IPS-NIHi11 (cell line): Measurements from ENCODE around the gene BRF1.
"Not testable (repeated sequence)": the region's sequence is repeated elsewhere in the genome, so short reads cannot be mapped to it uniquely, and the experiment has no call there.

ENCODE experiments used
- DNase-seq: peaks from one replicate; pipeline ENCODE4 v3.0.0; 2012; ENCODE audit warnings: mixed read lengths, low spot score

The BRF1 gene

GRCh38 chr14:105287249-105288102, 13.3 kb downstream of the BRF1 start:
- no peak for DNase-seq

GRCh38 chr14:105286759-105287144, 14.0 kb downstream of the BRF1 start:
- no peak for DNase-seq

GRCh38 chr14:105285174-105285573, 15.6 kb downstream of the BRF1 start:
- DNase-seq, result no peak

- DNase-seq, result no peak
Measured at GRCh38 chr14:105283899-105284298, 16.9 kb downstream of the BRF1 start.

- DNase-seq, result peak; percentile 73
Measured at GRCh38 chr14:105283028-105283427, 17.8 kb downstream of the BRF1 start.

- DNase-seq, result peak; percentile 17
Measured at GRCh38 chr14:105282098-105282725, 18.6 kb downstream of the BRF1 start.

GRCh38 chr14:105281371-105282097, 19.3 kb downstream of the BRF1 start:
- DNase-seq, result peak; percentile 65

- no peak for DNase-seq
Measured at GRCh38 chr14:105280525-105280924, 20.3 kb downstream of the BRF1 start.

- DNase-seq, result no peak
Measured at GRCh38 chr14:105279642-105280361, 21.0 kb downstream of the BRF1 start.

- not testable (repeated sequence) for DNase-seq
Measured at GRCh38 chr14:105277448-105277847, 23.4 kb downstream of the BRF1 start.

GRCh38 chr14:105275267-105275946, 25.4 kb downstream of the BRF1 start:
- no peak for DNase-seq

GRCh38 chr14:105274637-105275036, 26.2 kb downstream of the BRF1 start:
- no peak for DNase-seq

GRCh38 chr14:105273062-105273461, 27.7 kb downstream of the BRF1 start:
- DNase-seq, result no peak

GRCh38 chr14:105272623-105273022, 28.2 kb downstream of the BRF1 start:
- DNase-seq, result no peak

GRCh38 chr14:105271224-105271890, 29.4 kb downstream of the BRF1 start:
- DNase-seq, result no peak

- no peak for DNase-seq
Measured at GRCh38 chr14:105269405-105269804, 31.4 kb downstream of the BRF1 start.

- no peak for DNase-seq
Measured at GRCh38 chr14:105268736-105269354, 32.0 kb downstream of the BRF1 start.

- DNase-seq, result no peak
Measured at GRCh38 chr14:105267820-105268548, 32.8 kb downstream of the BRF1 start.

GRCh38 chr14:105261781-105262180, 39.0 kb downstream of the BRF1 start:
- no peak for DNase-seq

- DNase-seq, result no peak
Measured at GRCh38 chr14:105260959-105261358, 39.8 kb downstream of the BRF1 start.
